ENCODE measurements around the gene DGKB. TPM values are rescaled to one million over a fixed set of nuclear protein-coding genes. Genes with fewer than 3 reads are reported as not detected.

DGKB gene
- total and polyA plus RNA-seq, 2 of the 8 experiments (the other 6 are each of a cell fraction or from before 2014, with no cell fraction given): 1.9 to 2.6 TPM

DNA sequence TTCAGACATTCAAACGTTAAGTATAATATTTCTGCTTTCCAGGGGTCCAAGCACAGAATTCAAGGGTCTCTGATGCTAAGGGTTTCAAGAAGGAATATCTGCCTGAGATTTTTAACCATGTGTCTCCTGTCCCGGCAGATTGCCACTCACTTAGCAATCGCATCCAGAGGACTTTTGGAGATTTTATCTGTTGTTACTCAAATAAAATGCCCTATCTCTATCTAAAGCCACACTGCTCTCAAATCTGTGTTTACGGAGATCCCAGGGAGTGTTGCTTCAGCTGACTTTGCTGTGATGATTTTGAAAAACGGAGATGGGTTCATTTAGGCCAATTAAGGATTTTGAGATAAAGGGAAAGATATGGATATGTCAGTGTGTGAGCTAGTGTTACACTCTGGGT is 359.9 kb downstream of the DGKB start:
- FAIRE-seq: no peak
- 95% methylated on average over 5 of the region's 5 CpGs; no CpG with 5 or more reads in 1 of the 2 experiments for WGBS, 2 experiments (ENCODE audit: extremely low coverage in 1 of 2, insufficient coverage in 1 of 2, insufficient read length in 1 of 2, insufficient replicate concordance in 2 of 2, low coverage in 1 of 2, low lambda C conversion rate in 2 of 2, missing lambda C conversion rate in 1 of 2)

More for the DNA sequence above, 359.9 kb downstream of the DGKB start:
- Histone ChIP-seq H2AK5ac (ENCODE audit: low read depth, low read length) (no peak overlapping the region), H3K56ac (replicated peaks; ENCODE audit: insufficient read length, low read depth, low read length) (no peak overlapping the region), H3K79me2 (ENCODE audit: control insufficient read depth in 1 of 2, insufficient read depth in 2 of 2, low read length in 2 of 2) (no peaks in the 10 kb centered on the region), H2BK120ac (replicated peaks; ENCODE audit: low read depth, low read length) (no peak overlapping the region), H3K14ac (ENCODE audit: insufficient read length) (no peak overlapping the region), H4K91ac (replicated peaks; ENCODE audit: insufficient read length, low read length) (no peak overlapping the region), H4K8ac (ENCODE audit: extremely low read depth, insufficient read depth, low read length) (no peak overlapping the region), H3K9ac (replicated peaks in 1 of 4; ENCODE audit: extremely low read depth in 1 of 4, low read depth in 3 of 4, low read length in 3 of 4) (no peak overlapping the region), H3K4me1 (replicated peaks in 1 of 4; ENCODE audit: control insufficient read depth in 3 of 4, insufficient read depth in 4 of 4, low read length in 3 of 4) (no peaks in the 10 kb centered on the region), H2BK12ac (ENCODE audit: low read depth, low read length) (no peak overlapping the region), H3K23me2 (ENCODE audit: low read depth, low read length) (no peaks in the 10 kb centered on the region), H3K9me3 (ENCODE audit: insufficient read depth in 2 of 2, low read depth in 1 of 2, low read length in 1 of 2) (no peaks in the 10 kb centered on the region), H3K36me3 (ENCODE audit: control insufficient read depth in 2 of 4, insufficient read depth in 4 of 4, low read length in 3 of 4) (no peaks in the 10 kb centered on the region), H2BK5ac (ENCODE audit: low read depth, low read length) (no peak overlapping the region), H4K5ac (ENCODE audit: insufficient read length, low read depth, low read length) (no peak overlapping the region), H3K27ac (ENCODE audit: low read depth, low read length) (no peak overlapping the region), H4K20me1 (replicated peaks in 1 of 2; ENCODE audit: control insufficient read depth in 1 of 2, insufficient read depth in 2 of 2, low read length in 2 of 2) (no peaks in the 10 kb centered on the region), H3K4me3 (ENCODE audit: extremely low read depth in 1 of 4, insufficient read depth in 2 of 4, low read depth in 3 of 4, low read length in 4 of 4) (no peak overlapping the region), H2BK15ac (ENCODE audit: low read length) (no peak overlapping the region), H2BK20ac (ENCODE audit: low read length) (no peak overlapping the region), H3K27me3 (replicated peaks in 1 of 4; ENCODE audit: control insufficient read depth in 3 of 4, extremely low read depth in 1 of 4, insufficient read depth in 3 of 4, low read length in 3 of 4) (no peaks in the 10 kb centered on the region), H3K4ac (replicated peaks; ENCODE audit: insufficient read length, low read depth, low read length) (no peak overlapping the region), H3K4me2 (ENCODE audit: insufficient read depth in 1 of 2, low read depth in 2 of 2, low read length in 2 of 2) (no peak overlapping the region), H3K18ac (ENCODE audit: extremely low read depth, low read length) (no peak overlapping the region), H3K23ac (ENCODE audit: insufficient read length) (no peak overlapping the region), H3K79me1 (ENCODE audit: low read depth, low read length) (no peaks in the 10 kb centered on the region), H2AFZ (ENCODE audit: low read length) (no peak overlapping the region)
- POLR2A ChIA-PET (ENCODE audit: partially characterized antibody): no interaction called here
- no peak for DNase-seq (ENCODE audit: low read depth in 1 of 2, low spot score in 2 of 2)
- CTCF ChIA-PET (ENCODE audit: partially characterized antibody): no interaction called here
- TF ChIP-seq SIRT6 (IDR thresholded peaks at IDR 0.05; ENCODE audit: low read length) (no peak), ASH2L (IDR thresholded peaks at IDR 0.05; ENCODE audit: low read length) (no peak), CHD1 (IDR thresholded peaks at IDR 0.05; ENCODE audit: low read depth, low read length) (no peak), HDAC2 (IDR thresholded peaks at IDR 0.05; ENCODE audit: borderline replicate concordance in 1 of 2, low read depth in 2 of 2, low read length in 2 of 2) (no peak), CBX5 (IDR thresholded peaks at IDR 0.05; ENCODE audit: low read depth, low read length) (no peak), SP2 (IDR thresholded peaks at IDR 0.05; ENCODE audit: low read length) (no peak), GTF2F1 (IDR thresholded peaks at IDR 0.05; ENCODE audit: borderline replicate concordance, low read depth, low read length) (no peak)

Data from H1 (cell line).